NCI-H345 treated with DMSO at 0.1 percent for 48 hours (cell line): ENCODE measurements around the gene MBD3.

Experiments
- DNase-seq: peaks from one replicate; lab custom pipeline; 2025; ENCODE audit not compliant: unreplicated experiment; lab: John Stamatoyannopoulos, UW

MBD3 gene

DNA sequence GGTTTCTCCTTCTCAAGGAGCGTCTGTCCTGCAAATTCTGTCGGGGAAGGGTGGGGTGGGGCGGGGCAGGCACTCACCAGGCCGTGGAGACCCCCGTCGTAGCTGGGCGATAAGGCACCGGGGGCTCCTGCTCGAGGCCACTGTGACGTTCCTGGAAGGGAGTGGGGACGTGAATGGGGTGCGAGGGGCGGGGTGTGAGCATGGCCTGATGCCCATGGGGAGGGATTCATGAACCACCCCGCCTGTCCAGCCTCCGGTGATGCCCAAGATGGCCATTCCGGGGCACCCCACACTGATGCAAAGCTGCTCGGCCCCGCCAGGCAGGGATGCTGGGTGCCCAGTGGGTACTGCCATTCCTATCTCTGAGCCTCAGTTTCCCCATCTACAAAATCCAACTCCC is 27.0 kb upstream of the MBD3 start:
- DNase-seq = no peak

DNA sequence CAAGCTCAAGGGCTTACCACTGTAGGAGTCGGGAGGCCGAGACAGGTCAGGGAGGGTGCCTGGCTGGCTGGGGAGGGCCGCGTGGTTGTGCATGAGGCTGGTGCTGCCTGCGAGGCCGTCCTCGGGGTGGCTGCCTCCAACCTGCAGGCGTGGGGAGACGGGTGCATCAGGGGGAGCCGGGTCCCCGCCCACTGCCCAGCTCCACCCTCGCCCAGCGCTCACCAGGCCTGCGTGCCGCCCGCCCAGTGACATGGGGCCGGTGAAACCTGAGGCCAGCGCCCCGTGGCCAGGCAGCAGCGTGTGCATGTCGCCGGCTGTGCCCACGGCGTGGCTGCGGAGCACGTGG is 26.4 kb upstream of the MBD3 start:
- DNase-seq = no peak

DNA sequence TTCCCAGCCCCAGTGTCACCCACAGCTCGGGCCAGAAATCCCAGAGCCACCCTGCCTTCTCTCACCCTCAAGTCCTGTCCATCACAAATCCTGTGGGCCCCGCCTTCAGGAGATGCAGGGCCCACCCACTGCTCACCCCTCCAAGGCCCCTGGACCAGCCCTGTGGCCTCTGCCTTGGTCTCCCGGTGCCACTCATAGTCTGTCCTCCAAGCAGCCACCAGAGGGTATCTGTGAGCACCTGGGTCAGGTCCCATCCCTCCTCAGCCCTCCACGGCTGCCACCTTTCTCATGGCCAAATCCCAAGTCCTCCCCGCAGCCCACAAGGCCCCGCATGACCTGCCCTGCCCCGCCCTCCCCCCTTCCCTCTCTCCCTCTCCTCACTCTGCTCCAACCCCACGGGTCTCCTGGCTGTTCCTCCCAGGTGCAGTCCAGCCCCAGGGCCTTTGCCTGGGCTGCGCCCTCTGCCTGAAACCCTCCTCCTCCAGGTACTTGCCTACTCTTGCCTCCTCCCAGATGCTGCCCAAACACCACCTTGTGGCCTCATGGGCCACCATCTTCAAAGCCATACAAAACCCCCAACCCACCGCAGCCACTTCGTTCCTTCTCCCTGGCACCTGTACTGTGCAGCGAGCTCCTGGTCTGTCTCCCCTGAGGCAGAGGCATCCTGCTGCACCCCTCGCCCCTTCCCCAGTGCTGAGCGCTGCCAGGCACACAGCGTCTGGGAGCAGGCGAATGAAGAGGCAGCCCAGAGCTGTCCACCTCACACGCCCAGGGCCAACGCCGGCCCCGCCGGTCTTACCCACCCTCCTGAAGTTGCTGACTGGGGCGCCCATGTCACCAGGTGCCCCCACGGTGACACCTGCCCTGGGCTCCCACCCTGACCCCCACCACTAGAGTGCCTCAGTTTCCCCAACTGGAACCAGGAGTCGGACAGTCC is 25.8 kb upstream of the MBD3 start:
- no peak for DNase-seq

DNA sequence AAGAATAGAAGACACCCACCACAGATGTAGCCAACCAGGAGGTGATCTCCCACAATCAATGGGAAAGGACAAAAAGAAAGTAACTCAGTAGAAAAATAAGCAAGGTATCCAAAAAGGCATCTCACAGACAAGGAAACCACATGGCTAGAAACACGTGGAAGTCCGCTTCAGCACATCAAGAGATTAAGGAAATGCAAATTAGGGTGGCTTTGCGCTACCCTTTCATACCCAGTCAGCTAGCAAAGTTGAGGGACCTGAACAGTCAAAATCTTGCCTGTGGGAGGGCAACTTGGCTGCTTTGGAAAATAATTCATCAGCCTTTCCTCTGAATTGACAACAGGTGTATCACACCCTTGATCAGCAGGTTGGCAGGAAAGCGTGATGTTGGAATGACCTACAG is 24.2 kb upstream of the MBD3 start:
- DNase-seq = no peak

DNA sequence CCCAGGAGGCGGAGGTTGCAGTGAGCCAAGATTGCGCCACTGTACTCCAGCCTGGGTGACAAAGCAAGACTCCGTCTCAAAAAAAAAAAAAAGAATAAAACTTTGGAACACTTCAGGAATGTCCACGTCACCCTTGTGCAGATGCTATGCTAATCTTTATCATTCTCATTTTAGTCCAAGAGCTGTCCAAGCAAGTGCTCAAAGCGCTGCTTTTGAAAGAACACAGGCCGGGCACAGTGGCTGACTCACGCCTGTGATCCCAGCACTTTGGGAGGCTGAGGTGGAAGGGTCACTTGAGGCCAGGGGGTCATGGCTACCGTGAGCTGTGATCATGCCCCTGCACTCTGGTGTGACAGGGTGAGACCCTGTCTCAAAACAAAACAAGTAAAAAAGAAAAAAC is 23.7 kb upstream of the MBD3 start:
- no peak for DNase-seq

DNA sequence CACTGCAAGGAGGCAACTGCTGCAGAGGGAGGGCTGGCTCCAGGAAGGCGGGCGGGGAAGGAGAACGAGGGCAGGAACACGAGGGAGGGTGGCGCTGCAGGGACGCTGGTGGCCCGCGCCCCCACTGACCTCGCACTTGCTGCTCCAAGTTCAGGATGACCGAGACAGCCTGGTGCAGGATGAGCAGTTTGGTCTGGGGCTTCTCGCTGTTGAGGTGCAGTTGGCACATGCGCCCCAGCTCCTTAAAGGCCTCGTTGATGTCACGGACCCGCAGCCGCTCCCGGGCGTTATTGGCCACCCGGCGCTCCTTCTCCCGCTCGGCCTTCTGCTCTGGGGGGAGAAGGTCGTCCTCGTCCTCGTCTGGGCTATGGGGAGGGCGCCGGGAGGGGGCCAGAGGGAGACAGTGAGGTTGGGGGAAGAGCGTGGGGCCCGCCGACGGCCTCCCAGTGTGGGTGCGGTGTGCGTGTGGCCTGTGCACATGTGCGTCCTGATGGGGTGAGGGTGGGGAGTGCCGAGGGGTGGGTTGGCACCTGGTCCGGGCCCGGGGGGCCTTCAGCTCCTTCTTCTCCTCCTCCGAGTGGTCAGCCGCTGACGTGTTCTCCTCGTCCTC is 22.6 kb upstream of the MBD3 start:
- DNase-seq = no peak

- no peak for DNase-seq
Observed at GRCh38 chr19:1613808-1614570, 21.3 kb upstream of the MBD3 start.

GRCh38 chr19:1613146-1613545 is 20.5 kb upstream of the MBD3 start:
- no peak for DNase-seq

GRCh38 chr19:1612114-1613086 is 19.7 kb upstream of the MBD3 start:
- DNase-seq = no peak

GRCh38 chr19:1611353-1611752 is 18.7 kb upstream of the MBD3 start:
- DNase-seq = no peak

DNA sequence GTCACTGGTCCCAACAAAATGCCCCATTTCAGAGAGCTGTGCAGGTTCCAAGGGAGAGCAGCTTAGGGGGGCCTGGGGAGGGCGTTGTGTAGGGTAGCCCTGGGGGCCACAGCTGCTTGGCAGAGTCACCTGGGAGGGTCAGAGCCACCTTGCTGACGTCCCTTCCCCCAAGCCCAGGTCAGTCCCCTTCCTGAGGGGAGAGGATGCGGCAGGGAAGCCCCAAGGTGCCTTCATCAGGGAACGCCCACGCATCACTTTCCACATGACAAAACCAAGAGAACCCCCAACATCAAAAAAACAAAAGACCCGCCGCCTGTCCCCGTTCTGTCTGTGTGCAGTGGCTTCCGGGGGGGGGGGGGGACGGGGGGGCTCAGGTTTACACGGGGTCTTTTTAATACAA is 17.9 kb upstream of the MBD3 start:
- DNase-seq = no peak

DNA sequence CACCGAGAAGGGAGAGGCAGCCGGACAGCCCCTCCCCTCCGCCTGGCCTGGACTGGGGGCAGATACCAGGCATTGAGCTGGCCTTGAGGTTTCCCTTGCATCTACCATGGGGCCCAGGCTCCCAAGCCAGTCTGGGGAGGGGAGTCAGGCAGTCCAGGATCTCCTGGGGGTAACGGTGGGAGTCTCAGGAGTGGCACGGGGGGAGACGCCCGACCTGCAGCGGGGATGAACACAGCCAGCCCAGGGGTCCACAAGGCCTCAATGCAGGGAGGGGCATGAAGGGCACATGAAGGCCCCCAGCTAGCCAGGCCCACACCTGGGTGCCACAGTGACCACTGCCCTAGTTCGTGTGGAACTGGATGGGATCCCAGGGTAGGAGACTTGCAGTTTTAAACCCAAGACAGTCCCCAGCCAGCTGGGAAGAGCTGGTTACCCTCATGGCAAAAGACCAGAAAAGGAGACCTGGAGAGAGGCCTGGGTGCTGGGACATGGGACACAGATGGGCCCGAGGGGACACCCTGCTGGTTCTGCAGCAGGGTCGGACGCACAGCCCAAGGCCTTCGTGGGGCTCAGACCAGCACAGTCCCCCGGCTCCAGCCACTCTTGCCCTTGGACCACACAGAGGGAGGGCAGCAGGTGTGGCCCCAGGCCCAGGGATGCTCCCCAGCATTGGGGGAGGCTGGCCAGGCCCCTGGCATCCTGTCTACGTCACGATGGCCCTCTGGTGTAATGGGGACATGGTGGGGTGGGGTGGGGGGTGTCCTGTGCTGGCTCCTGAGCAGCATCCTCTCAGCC is 17.2 kb upstream of the MBD3 start:
- no peak for DNase-seq

GRCh38 chr19:1609103-1609396 is 16.4 kb upstream of the MBD3 start:
- DNase-seq = no peak

DNA sequence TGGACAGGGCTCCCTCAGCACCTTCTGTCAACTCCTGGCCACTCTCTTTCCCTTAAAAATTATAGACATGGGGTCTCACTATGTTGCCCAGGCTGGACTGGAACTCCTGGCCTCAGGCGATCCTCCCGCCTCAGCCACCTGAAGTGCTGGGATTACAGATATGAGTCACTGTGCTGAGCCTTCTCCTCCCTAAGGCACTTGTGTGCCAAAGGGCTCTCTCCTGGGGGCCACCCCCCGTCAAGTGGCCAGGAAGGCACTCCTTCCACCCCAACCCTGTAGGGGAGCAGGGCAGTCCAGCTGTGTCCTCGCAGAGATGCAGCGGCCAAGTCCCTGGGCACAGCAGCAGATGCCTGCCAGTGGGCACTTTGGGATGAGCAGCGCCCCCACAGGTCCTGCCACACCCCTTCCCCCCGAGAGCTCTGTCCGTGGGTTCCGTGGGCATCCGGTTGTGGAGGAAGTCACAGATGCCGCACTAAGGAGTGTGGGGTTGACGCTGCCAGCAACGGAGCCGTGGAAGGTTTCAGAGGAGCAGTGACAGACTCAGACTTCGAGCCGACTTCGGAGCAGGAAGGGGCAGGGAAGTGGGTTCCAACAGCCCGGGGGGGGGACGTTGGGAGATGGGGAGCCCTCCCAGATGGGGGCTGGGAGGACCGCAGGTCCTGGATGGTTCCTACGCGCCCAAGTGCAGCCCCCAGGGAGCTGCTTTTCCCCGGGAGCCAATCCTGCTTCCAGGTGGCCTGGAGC is 15.9 kb upstream of the MBD3 start:
- DNase-seq = no peak

DNA sequence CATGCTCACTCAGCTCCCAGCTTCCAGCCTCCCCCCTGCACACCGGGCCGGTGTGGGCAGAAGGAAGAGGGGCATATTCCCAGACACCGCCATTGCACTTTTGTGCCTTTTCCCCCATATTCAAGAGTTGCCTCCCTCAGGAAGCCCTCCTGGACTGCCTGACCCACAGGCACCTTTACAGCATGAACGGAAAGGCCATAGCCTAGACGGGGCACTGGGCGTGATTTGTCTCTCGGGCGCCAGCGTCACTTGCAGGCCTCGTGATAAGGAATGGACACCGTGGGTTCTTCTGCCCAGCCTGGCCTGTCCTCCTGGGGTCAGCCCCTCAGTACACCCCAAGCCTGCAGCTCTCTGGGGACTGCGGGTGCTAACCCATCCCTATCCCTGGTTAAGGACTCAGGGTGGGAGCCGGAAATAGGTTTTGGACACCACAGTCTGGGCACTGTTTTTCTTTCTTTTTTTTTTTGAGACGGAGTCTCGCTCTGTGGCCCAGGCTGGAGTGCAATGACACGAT is 13.5 kb upstream of the MBD3 start:
- DNase-seq = no peak

DNA sequence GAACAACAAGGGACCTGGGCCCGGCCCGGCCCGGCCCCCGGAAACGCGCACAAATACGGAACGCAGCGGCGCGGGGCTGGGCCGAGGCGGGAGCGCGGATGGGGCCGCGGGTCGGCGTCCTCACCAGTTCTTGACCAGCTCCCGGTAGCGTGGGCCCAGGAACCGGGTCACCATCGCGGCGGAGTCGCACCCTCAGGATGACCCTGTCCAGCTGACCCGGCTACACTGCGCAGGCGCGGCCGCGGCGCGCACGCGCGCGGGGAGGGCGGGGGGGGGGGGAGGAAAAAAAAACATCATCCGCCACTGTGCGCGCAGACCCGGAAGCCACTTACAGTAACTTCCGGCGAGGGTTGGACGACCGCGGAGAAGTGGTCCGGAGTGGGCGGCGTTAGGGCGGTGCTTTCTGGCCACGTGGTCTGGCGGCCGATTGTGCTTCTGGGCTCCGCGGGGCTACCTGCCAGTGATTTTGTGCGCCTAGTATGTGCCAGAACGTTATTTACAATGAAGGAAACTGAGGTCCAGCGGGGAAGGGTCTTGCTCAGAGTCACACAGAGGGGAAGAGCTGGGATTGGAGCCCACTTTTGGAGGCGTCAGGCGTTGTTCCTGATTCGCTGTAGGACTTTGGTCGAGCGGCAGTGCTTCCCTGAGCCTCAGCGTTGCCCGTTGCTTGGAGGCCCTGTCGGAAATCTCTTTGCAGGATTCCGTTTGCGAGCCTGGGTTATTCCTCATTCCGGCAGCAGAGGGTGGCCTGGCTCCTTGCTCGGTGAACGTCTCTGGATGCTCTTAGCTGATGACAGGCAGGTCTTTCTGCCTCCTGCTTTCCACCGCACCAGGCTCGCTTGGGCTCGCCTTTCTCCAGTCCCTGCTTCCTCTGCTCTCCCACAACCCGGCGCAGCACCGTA is 12.8 kb upstream of the MBD3 start, which contains the start of gene UQCR11:
UQCR11 (minus strand) TSS at position 227 of the 902 bp plus-strand sequence; CDS start at position 174, 53 bp downstream.
- DNase-seq = peak; percentile 92

GRCh38 chr19:1602091-1602707 is 9.5 kb upstream of the MBD3 start:
- DNase-seq = no peak

GRCh38 chr19:1601613-1602064 is 9.0 kb upstream of the MBD3 start:
- no peak for DNase-seq
